Calu3 (cell line): ENCODE results near the gene HOXA10. TPM values are rescaled to one million over a fixed set of nuclear protein-coding genes. Genes with fewer than 3 reads are reported as not detected.

ENCODE experiments used
- BruUV-seq: library from RNA; stranded (reverse); fragments of 400-500 nt; replicated peaks from 2 replicates; lab custom pipeline; 2021; lab: Mats Ljungman, UMichigan
- CTCF ChIA-PET: fragments of 300-600 bp; sonication (Branson Sonifier 250); formaldehyde crosslinking; loops from one replicate; lab custom pipeline; 2022; ENCODE audit warnings: antibody characterized with exemption; lab: Charles Lee
- DNase-seq: peaks from one replicate; pipeline ENCODE4 v3.0.0; 2022
- H3K27ac Mint-ChIP-seq: one replicate; pipeline ENCODE4 v1.8.0; 2022; ENCODE audit warnings: mixed read lengths; ENCODE audit not compliant: unreplicated experiment
- H3K27me3 Mint-ChIP-seq: one replicate; pipeline ENCODE4 v1.8.0; 2022; ENCODE audit warnings: mixed read lengths; ENCODE audit not compliant: unreplicated experiment
- H3K36me3 Mint-ChIP-seq: one replicate; pipeline ENCODE4 v1.8.0; 2022; ENCODE audit warnings: mild to moderate bottlenecking, moderate library complexity, mixed read lengths; ENCODE audit not compliant: insufficient read depth, unreplicated experiment
- H3K4me1 Mint-ChIP-seq: one replicate; pipeline ENCODE4 v1.8.0; 2022; ENCODE audit warnings: mild to moderate bottlenecking, low read depth, mixed read lengths; ENCODE audit not compliant: unreplicated experiment
- H3K4me3 Mint-ChIP-seq: one replicate; pipeline ENCODE4 v1.8.0; 2022; ENCODE audit warnings: mild to moderate bottlenecking, low read depth, moderate library complexity, mixed read lengths; ENCODE audit not compliant: unreplicated experiment
- H3K9me3 Mint-ChIP-seq: one replicate; pipeline ENCODE4 v1.8.0; 2022; ENCODE audit warnings: low read depth, mixed read lengths; ENCODE audit not compliant: unreplicated experiment
- intact Hi-C: fragments of 100-400 bp; cut with micrococcal nuclease; formaldehyde crosslinking; loops from one replicate; pipeline ENCODE4 v1.10.0; 2022; ENCODE audit not compliant: unreplicated experiment
- total RNA-seq: library from RNA; stranded (reverse); gene quantifications from 2 replicates; pipeline ENCODE4 v1.2.3, GENCODE V29; 2022
- TF ChIP-seq, protein P1 (sequence below): fragments of 200-600 bp; IDR thresholded peaks from one replicate; pipeline ENCODE4 v1.8.0; 2022; ENCODE audit warnings: antibody characterized with exemption; ENCODE audit not compliant: unreplicated experiment

Gene HOXA10
- total RNA-seq, 1 experiment from 2014 or later: 11.8 TPM

DNA sequence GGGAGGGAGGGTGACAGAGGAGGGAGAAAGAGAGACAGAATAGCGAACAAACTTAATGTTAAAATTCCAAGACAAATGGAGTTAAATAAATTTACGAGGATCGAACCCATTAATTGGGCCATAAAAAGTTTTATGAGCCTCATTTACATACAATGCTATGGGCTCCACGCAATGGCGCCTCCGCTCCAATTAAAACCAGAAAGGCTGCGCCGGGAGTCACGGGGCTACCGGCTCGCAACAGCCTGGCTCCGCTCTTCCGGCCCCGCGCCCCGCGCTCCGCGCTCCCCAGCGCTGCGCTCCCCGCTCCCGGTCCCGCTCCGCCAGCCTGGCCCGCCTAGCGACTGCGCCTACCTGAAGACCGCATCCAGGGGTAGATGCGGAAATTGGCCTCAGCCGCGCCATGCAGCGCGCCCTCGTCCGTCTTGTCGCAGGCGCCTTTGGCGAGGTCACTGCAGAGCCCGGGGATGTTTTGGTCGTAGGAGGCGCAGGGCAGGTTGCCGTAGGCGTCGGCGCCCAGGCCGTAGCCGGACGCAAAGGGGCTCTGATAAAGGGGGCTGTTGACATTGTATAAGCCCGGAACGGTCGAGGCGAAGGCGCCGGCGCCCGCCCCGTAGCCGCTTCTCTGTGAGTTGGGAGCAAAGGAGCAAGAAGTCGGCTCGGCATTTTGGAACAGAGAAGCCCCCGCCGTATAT is 18.2 kb downstream of the HOXA10 start:
- Mint-ChIP-seq H3K4me3 (no peak overlapping the region), H3K36me3 (peaks cover 14% of the 10 kb centered on the region), H3K27me3 (peaks cover 35% of the 10 kb centered on the region), H3K9me3 (no peaks in the 10 kb centered on the region), H3K27ac (no peak overlapping the region), H3K4me1 (peaks cover 11% of the 10 kb centered on the region)
- DNase-seq: no peak
- BruUV-seq: no TSS peak
- CTCF ChIA-PET: no interaction called here
- intact Hi-C loops: no loop called here
- TF ChIP-seq, protein P1, sequence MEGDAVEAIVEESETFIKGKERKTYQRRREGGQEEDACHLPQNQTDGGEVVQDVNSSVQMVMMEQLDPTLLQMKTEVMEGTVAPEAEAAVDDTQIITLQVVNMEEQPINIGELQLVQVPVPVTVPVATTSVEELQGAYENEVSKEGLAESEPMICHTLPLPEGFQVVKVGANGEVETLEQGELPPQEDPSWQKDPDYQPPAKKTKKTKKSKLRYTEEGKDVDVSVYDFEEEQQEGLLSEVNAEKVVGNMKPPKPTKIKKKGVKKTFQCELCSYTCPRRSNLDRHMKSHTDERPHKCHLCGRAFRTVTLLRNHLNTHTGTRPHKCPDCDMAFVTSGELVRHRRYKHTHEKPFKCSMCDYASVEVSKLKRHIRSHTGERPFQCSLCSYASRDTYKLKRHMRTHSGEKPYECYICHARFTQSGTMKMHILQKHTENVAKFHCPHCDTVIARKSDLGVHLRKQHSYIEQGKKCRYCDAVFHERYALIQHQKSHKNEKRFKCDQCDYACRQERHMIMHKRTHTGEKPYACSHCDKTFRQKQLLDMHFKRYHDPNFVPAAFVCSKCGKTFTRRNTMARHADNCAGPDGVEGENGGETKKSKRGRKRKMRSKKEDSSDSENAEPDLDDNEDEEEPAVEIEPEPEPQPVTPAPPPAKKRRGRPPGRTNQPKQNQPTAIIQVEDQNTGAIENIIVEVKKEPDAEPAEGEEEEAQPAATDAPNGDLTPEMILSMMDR: no peak

GRCh38 chr7:27154901-27155815 is 19.0 kb downstream of the HOXA10 start:
- no TSS peak for BruUV-seq
- CTCF ChIA-PET: no interaction called here
- Mint-ChIP-seq H3K9me3 (no peaks in the 10 kb centered on the region), H3K4me3 (no peak overlapping the region), H3K36me3 (peaks cover 18% of the 10 kb centered on the region), H3K27ac (no peak overlapping the region), H3K4me1 (peaks cover 11% of the 10 kb centered on the region), H3K27me3 (peaks cover 36% of the 10 kb centered on the region)
- no peak for DNase-seq
- intact Hi-C loops: loop anchor here (5.0 kb wide), 1 partner anchor 1263 kb away; no protein-coding TSS in a partner anchor
- TF ChIP-seq, protein P1: no peak

- no peak for DNase-seq
- no TSS peak for BruUV-seq
- Mint-ChIP-seq H3K27ac (no peak overlapping the region), H3K9me3 (no peaks in the 10 kb centered on the region), H3K4me1 (peaks cover 11% of the 10 kb centered on the region), H3K27me3 (peaks cover 36% of the 10 kb centered on the region), H3K36me3 (peaks cover 24% of the 10 kb centered on the region), H3K4me3 (no peak overlapping the region)
- CTCF ChIA-PET: no interaction called here
- TF ChIP-seq, protein P1: no peak
- intact Hi-C loops: loop anchor here (5.0 kb wide), 1 partner anchor 1262 kb away; no protein-coding TSS in a partner anchor
These were observed 19.8 kb downstream of the HOXA10 start for GRCh38 chr7:27154369-27154768.

DNA sequence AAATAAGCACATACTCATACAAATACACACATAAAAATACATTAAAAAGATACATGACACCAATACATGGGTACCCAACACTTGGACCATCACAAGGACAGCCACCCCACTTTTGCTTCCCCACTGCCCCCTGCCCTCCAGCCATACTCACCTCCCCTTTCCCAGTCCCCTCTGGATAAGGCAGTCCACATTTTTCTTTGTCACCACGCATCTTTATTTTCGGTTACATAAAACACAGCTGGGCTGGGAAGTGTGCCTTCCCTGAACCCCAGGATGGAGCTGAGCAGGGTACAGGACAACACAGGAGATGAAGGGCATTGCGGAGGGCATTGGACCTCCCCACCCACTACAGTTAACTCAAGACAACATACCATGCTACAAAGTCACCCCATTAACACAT is 20.6 kb downstream of the HOXA10 start:
- Mint-ChIP-seq H3K4me1 (peaks cover 11% of the 10 kb centered on the region), H3K27me3 (peaks cover 36% of the 10 kb centered on the region), H3K9me3 (no peaks in the 10 kb centered on the region), H3K27ac (no peak overlapping the region), H3K36me3 (peaks cover 29% of the 10 kb centered on the region), H3K4me3 (no peak overlapping the region)
- no TSS peak for BruUV-seq
- intact Hi-C loops: loop anchor here (5.0 kb wide), 1 partner anchor 1261 kb away; no protein-coding TSS in a partner anchor
- TF ChIP-seq, protein P1: no peak
- DNase-seq: no peak
- CTCF ChIA-PET: no interaction called here
